Osteocyte (in vitro differentiated cells): ENCODE data around the gene ASB5. TPM values are rescaled to one million over a fixed set of nuclear protein-coding genes. Genes with fewer than 3 reads are reported as not detected.

Experiments used
- DNase-seq: peaks from one replicate; pipeline ENCODE4 v3.0.0; 2021; ENCODE audit warnings: mixed read lengths; ENCODE audit not compliant: unreplicated experiment; ENCODE audit errors: extremely low spot score
- H3K27ac Mint-ChIP-seq: one replicate; pipeline ENCODE4 v1.8.0; 2021; ENCODE audit warnings: mild to moderate bottlenecking, mixed read lengths; ENCODE audit not compliant: unreplicated experiment
- H3K27me3 Mint-ChIP-seq: one replicate; pipeline ENCODE4 v1.8.0; 2021; ENCODE audit warnings: mixed read lengths; ENCODE audit not compliant: unreplicated experiment
- H3K36me3 Mint-ChIP-seq: one replicate; pipeline ENCODE4 v1.8.0; 2021; ENCODE audit warnings: mixed read lengths; ENCODE audit not compliant: unreplicated experiment
- H3K4me1 Mint-ChIP-seq: one replicate; pipeline ENCODE4 v1.8.0; 2021; ENCODE audit warnings: mixed read lengths; ENCODE audit not compliant: unreplicated experiment
- H3K4me3 Mint-ChIP-seq: one replicate; pipeline ENCODE4 v1.8.0; 2021; ENCODE audit warnings: mild to moderate bottlenecking, moderate library complexity, mixed read lengths; ENCODE audit not compliant: unreplicated experiment
- H3K9me3 Mint-ChIP-seq: one replicate; pipeline ENCODE4 v1.8.0; 2021; ENCODE audit warnings: mixed read lengths; ENCODE audit not compliant: unreplicated experiment
- CTCF ChIP-seq: fragments of 200-600 bp; sonication (generic); IDR thresholded peaks from 2 replicates; pipeline ENCODE4 v1.5.0; 2021; ENCODE audit warnings: antibody characterized with exemption, mild to moderate bottlenecking, moderate library complexity
- total RNA-seq: library from RNA; stranded (reverse); gene quantifications from 2 replicates; pipeline ENCODE4 v1.2.1, GENCODE V29; 2021

Gene ASB5
- total RNA-seq, 1 donor from 2014 or later, result 0.32 TPM

- no peak for DNase-seq
- Mint-ChIP-seq H3K36me3 (no peaks in the 10 kb centered on the region), H3K27ac (peak overlapping the region; percentile 8), H3K27me3 (no peaks in the 10 kb centered on the region), H3K4me3 (no peak overlapping the region), H3K4me1 (peaks cover 35% of the 10 kb centered on the region), H3K9me3 (no peaks in the 10 kb centered on the region)
- TF ChIP-seq CTCF, result no peak
These were observed 32.1 kb downstream of the ASB5 start for GRCh38 chr4:176236946-176237345.

GRCh38 chr4:176230836-176231235, 38.2 kb downstream of the ASB5 start:
- Mint-ChIP-seq H3K4me3 (no peak overlapping the region), H3K9me3 (no peaks in the 10 kb centered on the region), H3K4me1 (peaks cover 8% of the 10 kb centered on the region), H3K27me3 (no peaks in the 10 kb centered on the region), H3K27ac (no peak overlapping the region), H3K36me3 (no peaks in the 10 kb centered on the region)
- TF ChIP-seq CTCF, result no peak
- no peak for DNase-seq

- Mint-ChIP-seq H3K9me3 (no peaks in the 10 kb centered on the region), H3K4me1 (peaks cover 5% of the 10 kb centered on the region), H3K27me3 (no peaks in the 10 kb centered on the region), H3K27ac (no peak overlapping the region), H3K36me3 (no peaks in the 10 kb centered on the region), H3K4me3 (no peak overlapping the region)
- TF ChIP-seq CTCF, result no peak
- no peak for DNase-seq
These were observed 39.4 kb downstream of the ASB5 start for GRCh38 chr4:176229645-176230044.

GRCh38 chr4:176226736-176227135, 42.3 kb downstream of the ASB5 start:
- no peaks in the 10 kb centered on the region for H3K27me3 Mint-ChIP-seq
- H3K4me1 Mint-ChIP-seq, result no peaks in the 10 kb centered on the region
- no peaks in the 10 kb centered on the region for H3K9me3 Mint-ChIP-seq
- no peak for DNase-seq
- no peak for TF ChIP-seq CTCF
- no peak overlapping the region for H3K4me3 Mint-ChIP-seq
- no peaks in the 10 kb centered on the region for H3K36me3 Mint-ChIP-seq
- no peak overlapping the region for H3K27ac Mint-ChIP-seq

DNA sequence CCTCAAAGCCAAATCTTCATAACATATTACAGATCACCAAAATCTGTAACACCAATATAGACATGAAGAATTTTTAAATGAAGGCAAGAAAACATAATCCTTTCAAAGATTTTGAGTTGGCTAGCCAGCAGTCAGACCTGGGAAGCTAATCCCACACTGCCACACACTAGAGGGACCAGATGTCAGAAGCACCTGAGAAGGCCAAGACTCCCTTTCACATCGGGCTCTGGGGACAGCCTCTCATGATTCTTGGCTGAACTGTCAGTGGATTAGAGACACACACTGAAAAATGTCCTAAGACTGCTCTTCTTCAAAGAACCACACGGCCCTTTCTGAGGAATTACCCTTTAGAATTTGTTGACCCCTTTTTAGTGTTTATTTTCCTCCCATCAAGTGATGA, 45.5 kb downstream of the ASB5 start:
- no peak overlapping the region for H3K4me3 Mint-ChIP-seq

More for the DNA sequence above, 45.5 kb downstream of the ASB5 start:
- no peaks in the 10 kb centered on the region for H3K36me3 Mint-ChIP-seq
- no peaks in the 10 kb centered on the region for H3K4me1 Mint-ChIP-seq
- H3K27me3 Mint-ChIP-seq, result no peaks in the 10 kb centered on the region
- DNase-seq, result no peak
- no peak overlapping the region for H3K27ac Mint-ChIP-seq
- TF ChIP-seq CTCF, result no peak
- no peaks in the 10 kb centered on the region for H3K9me3 Mint-ChIP-seq
